OCI-LY1 (cell line): ENCODE results near the gene CDC42BPB.

ENCODE experiments used
- H2AFZ ChIP-seq: fragments of 200-600 bp; sonication (generic), shearing (Covaris generic); 2 replicates; pipeline ENCODE4 v1.6.0; 2014; ENCODE audit warnings: antibody characterized with exemption, mild to moderate bottlenecking, low read length
- H3F3A ChIP-seq: fragments of 200-600 bp; sonication (generic), shearing (Covaris generic); 2 replicates; pipeline ENCODE4 v1.6.0; 2014; ENCODE audit warnings: mild to moderate bottlenecking, antibody characterized with exemption, low read length, moderate library complexity; ENCODE audit not compliant: insufficient read depth
- H3K27ac ChIP-seq: fragments of 200-600 bp; sonication (generic); 2 replicates; pipeline ENCODE4 v1.5.1; 2014; ENCODE audit warnings: low read length, mixed run types, mild to moderate bottlenecking, low read depth; ENCODE audit not compliant: poor library complexity, severe bottlenecking
- H3K27me3 ChIP-seq: fragments of 200-600 bp; sonication (generic); 2 replicates; pipeline ENCODE4 v1.6.0; 2014; ENCODE audit warnings: antibody characterized with exemption, mild to moderate bottlenecking, low read length, moderate library complexity; ENCODE audit not compliant: insufficient read depth
- H3K36me3 ChIP-seq: fragments of 200-600 bp; sonication (generic); 2 replicates; pipeline ENCODE4 v1.6.1; 2014; ENCODE audit warnings: mild to moderate bottlenecking, antibody characterized with exemption, low read length, moderate library complexity, mixed read lengths; ENCODE audit not compliant: insufficient read depth
- H3K4me1 ChIP-seq: fragments of 200-600 bp; sonication (generic); 2 replicates; pipeline ENCODE4 v1.5.1; 2014; ENCODE audit warnings: mild to moderate bottlenecking, low read length, moderate library complexity; ENCODE audit not compliant: insufficient read depth, severe bottlenecking
- H3K4me2 ChIP-seq: fragments of 200-600 bp; sonication (generic), shearing (Covaris generic); 2 replicates; pipeline ENCODE4 v1.6.1; 2014; ENCODE audit warnings: low read length
- H3K4me3 ChIP-seq: fragments of 200-600 bp; sonication (generic); 2 replicates; pipeline ENCODE4 v1.5.1; 2014; ENCODE audit warnings: low read length, low read depth, mild to moderate bottlenecking, mixed read lengths; ENCODE audit not compliant: poor library complexity, severe bottlenecking
- H3K79me2 ChIP-seq: fragments of 200-600 bp; shearing (Covaris generic); 2 replicates; pipeline ENCODE4 v1.6.1; 2016; ENCODE audit warnings: mixed run types, low read length, mixed read lengths; ENCODE audit not compliant: insufficient read depth
- H3K9ac ChIP-seq: fragments of 200-600 bp; sonication (generic), shearing (Covaris generic); 2 replicates; pipeline ENCODE4 v1.6.1; 2014; ENCODE audit warnings: mild to moderate bottlenecking, low read length, mixed read lengths
- H3K9me2 ChIP-seq: fragments of 200-600 bp; sonication (generic), shearing (Covaris generic); 2 replicates; pipeline ENCODE4 v1.6.1; 2014; ENCODE audit warnings: low read depth, mild to moderate bottlenecking, low read length, mixed read lengths
- H3K9me3 ChIP-seq: fragments of 200-600 bp; shearing (Covaris generic); 2 replicates; pipeline ENCODE4 v1.6.1; 2014; ENCODE audit warnings: low read length, mixed read lengths
- H4K20me1 ChIP-seq: fragments of 200-600 bp; sonication (generic), shearing (Covaris generic); 2 replicates; pipeline ENCODE4 v1.6.0; 2016; ENCODE audit warnings: mild to moderate bottlenecking, low read length; ENCODE audit not compliant: insufficient read depth
- EZH2 ChIP-seq: fragments of 200-600 bp; sonication (generic), shearing (Covaris generic); IDR thresholded peaks from 2 replicates; pipeline ENCODE4 v1.8.0; 2017; ENCODE audit warnings: borderline replicate concordance, mixed run types, mild to moderate bottlenecking, antibody characterized with exemption, low read length, moderate library complexity, mixed read lengths
- TF ChIP-seq, protein P1 (sequence below): fragments of 200-600 bp; sonication (generic), shearing (Covaris generic); IDR thresholded peaks from 2 replicates; pipeline ENCODE4 v1.5.1; 2017; ENCODE audit warnings: mild to moderate bottlenecking, antibody characterized with exemption, low read length, moderate library complexity, mixed read lengths

The CDC42BPB gene

DNA sequence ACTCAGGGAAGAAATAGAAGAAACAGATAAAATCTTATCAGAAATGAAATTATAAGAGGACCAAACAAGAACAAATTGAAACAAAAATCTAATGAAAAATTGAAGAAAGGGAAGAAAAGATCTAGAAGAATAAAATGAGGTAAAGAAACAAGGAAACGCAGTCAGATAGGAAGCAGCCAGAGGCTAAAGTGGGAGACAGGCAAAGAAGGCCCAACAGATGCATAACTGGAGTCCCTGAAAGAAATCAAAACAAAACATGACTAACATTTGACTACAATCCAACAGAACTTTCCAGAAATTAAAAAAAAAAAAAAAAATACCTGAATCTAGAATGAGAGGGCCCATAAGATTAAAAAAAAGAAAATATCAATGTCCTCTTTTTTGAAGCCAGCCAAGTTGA, 69.3 kb downstream of the CDC42BPB start:
- H3K9me3 ChIP-seq: peaks cover 12% of the 10 kb centered on the region; the same call in 1 of the 2 replicates
- H2AFZ ChIP-seq: no peak overlapping the region
- H3K4me1 ChIP-seq: peaks cover 11% of the 10 kb centered on the region
- no peaks in the 10 kb centered on the region for H4K20me1 ChIP-seq
- no peaks in the 10 kb centered on the region for H3K9me2 ChIP-seq
- H3K4me3 ChIP-seq: no peak overlapping the region
- no peaks in the 10 kb centered on the region for H3F3A ChIP-seq
- no peak overlapping the region for H3K9ac ChIP-seq
- TF ChIP-seq EZH2: no peak
- TF ChIP-seq, protein P1, sequence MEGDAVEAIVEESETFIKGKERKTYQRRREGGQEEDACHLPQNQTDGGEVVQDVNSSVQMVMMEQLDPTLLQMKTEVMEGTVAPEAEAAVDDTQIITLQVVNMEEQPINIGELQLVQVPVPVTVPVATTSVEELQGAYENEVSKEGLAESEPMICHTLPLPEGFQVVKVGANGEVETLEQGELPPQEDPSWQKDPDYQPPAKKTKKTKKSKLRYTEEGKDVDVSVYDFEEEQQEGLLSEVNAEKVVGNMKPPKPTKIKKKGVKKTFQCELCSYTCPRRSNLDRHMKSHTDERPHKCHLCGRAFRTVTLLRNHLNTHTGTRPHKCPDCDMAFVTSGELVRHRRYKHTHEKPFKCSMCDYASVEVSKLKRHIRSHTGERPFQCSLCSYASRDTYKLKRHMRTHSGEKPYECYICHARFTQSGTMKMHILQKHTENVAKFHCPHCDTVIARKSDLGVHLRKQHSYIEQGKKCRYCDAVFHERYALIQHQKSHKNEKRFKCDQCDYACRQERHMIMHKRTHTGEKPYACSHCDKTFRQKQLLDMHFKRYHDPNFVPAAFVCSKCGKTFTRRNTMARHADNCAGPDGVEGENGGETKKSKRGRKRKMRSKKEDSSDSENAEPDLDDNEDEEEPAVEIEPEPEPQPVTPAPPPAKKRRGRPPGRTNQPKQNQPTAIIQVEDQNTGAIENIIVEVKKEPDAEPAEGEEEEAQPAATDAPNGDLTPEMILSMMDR: no peak
- no peak overlapping the region for H3K27ac ChIP-seq
- H3K4me2 ChIP-seq: no peak overlapping the region
- no peaks in the 10 kb centered on the region; the same call in 1 of the 2 replicates for H3K27me3 ChIP-seq
- no peaks in the 10 kb centered on the region for H3K79me2 ChIP-seq
- no peaks in the 10 kb centered on the region; the same call in 1 of the 2 replicates for H3K36me3 ChIP-seq

DNA sequence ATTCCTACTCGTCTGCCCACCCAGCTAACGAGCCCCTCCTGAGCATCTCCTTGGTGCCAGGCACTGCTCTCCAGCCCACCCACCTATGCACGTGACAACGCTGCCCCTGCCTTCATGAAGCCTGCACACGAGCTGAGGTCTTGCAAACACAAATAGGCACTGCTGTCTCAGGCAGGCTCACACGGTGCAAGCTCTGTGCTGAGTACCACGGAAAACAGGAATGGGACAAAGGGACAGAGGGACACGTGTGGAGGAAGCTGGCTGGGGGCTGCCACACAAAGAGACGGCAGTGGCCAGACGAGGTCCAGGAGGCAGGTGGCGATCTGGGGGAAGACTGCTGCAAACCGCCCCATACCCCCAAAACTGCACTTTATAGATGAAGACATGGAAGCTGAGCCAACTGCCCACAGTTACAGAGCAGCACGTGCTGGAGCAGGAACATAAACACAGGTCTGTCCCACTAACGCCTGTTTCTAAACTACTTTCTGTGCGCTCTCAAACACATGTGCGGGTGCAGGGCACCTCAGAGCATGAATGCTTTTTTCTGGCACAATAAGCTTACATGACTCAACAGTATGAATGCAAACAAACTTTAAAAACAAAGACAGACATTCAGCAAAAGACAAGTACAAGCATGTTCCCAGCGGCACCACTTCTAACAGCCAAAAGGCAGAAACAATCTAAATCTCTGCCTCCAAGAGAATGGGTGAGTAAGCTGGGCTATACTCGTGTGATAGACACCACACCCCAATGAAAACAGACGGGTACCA, 70.4 kb downstream of the CDC42BPB start:
- no peak for TF ChIP-seq EZH2
- TF ChIP-seq, protein P1: no peak
- H2AFZ ChIP-seq: no peak overlapping the region
- no peaks in the 10 kb centered on the region for H3F3A ChIP-seq
- H3K9ac ChIP-seq: no peak overlapping the region
- H3K36me3 ChIP-seq: no peaks in the 10 kb centered on the region; the same call in 1 of the 2 replicates
- no peaks in the 10 kb centered on the region for H3K79me2 ChIP-seq
- no peaks in the 10 kb centered on the region for H4K20me1 ChIP-seq
- H3K9me2 ChIP-seq: no peaks in the 10 kb centered on the region
- H3K27ac ChIP-seq: no peak overlapping the region
- no peak overlapping the region for H3K4me3 ChIP-seq
- H3K4me1 ChIP-seq: peaks cover 11% of the 10 kb centered on the region
- no peak overlapping the region for H3K4me2 ChIP-seq
- H3K9me3 ChIP-seq: peaks cover 12% of the 10 kb centered on the region; the same call in 1 of the 2 replicates
- H3K27me3 ChIP-seq: no peaks in the 10 kb centered on the region; the same call in 1 of the 2 replicates

GRCh38 chr14:102985665-102986064, 71.7 kb downstream of the CDC42BPB start:
- Histone ChIP-seq H3K4me1 (peaks cover 11% of the 10 kb centered on the region), H3F3A (no peaks in the 10 kb centered on the region), H3K27me3 (no peaks in the 10 kb centered on the region; the same call in 1 of the 2 replicates), H3K9ac (no peak overlapping the region), H3K36me3 (no peaks in the 10 kb centered on the region; the same call in 1 of the 2 replicates), H3K9me3 (peaks cover 12% of the 10 kb centered on the region; the same call in 1 of the 2 replicates), H3K79me2 (no peaks in the 10 kb centered on the region), H4K20me1 (no peaks in the 10 kb centered on the region), H3K4me3 (no peak overlapping the region), H3K27ac (no peak overlapping the region), H2AFZ (no peak overlapping the region), H3K9me2 (no peaks in the 10 kb centered on the region), H3K4me2 (peak overlapping the region; percentile 4; the same call in 1 of the 2 replicates)
- TF ChIP-seq, protein P1: no peak
